ENCODE data around the gene DEDD. TPM values are rescaled to one million over a fixed set of nuclear protein-coding genes. Genes with fewer than 3 reads are reported as not detected.

DEDD gene
- total RNA-seq, 6 donors from 2014 or later: 26.7 to 45.1 (median 35.1) TPM

DNA sequence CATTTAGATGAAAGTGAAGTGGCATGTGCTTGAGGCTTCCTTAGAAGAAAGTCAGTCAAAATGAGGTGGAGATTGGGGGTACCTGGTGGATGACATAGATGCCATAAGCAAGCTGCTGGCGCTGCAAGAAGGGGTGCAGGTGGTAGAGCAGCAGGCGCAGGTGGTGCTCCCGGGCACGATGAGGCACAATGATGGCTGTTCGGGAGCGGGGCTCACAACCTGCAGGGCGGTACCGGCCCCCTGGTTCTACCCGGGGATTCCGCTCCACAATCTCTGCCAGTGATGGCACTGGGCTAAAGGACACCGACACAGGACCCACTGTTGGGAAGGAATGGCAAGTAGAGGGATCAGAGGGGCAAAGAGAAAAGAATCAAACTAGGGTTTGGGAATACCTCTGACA is 42.4 kb upstream of the DEDD start:
- Histone ChIP-seq H3K27ac (no peak overlapping the region), H3K27me3 (no peaks in the 10 kb centered on the region), H3K4me3 (no peak overlapping the region), H3K4me1 (peaks cover 19 to 29% (median 24%) of the 10 kb centered on the region in 4 donors), H3K9me3 (no peaks in the 10 kb centered on the region), H3K36me3 (peaks cover 22 to 60% (median 45%) of the 10 kb centered on the region in 4 donors)
- 94 to 99% methylated on average over 10 to 11 of the region's 11 CpGs for WGBS, 2 donors
- DNase-seq (no peak), ATAC-seq (ENCODE audit: low FRiP score in 2 of 2) (no peak)
- TF ChIP-seq POLR2A (IDR thresholded peaks at IDR 0.05): no peak
- TF ChIP-seq, protein P1, sequence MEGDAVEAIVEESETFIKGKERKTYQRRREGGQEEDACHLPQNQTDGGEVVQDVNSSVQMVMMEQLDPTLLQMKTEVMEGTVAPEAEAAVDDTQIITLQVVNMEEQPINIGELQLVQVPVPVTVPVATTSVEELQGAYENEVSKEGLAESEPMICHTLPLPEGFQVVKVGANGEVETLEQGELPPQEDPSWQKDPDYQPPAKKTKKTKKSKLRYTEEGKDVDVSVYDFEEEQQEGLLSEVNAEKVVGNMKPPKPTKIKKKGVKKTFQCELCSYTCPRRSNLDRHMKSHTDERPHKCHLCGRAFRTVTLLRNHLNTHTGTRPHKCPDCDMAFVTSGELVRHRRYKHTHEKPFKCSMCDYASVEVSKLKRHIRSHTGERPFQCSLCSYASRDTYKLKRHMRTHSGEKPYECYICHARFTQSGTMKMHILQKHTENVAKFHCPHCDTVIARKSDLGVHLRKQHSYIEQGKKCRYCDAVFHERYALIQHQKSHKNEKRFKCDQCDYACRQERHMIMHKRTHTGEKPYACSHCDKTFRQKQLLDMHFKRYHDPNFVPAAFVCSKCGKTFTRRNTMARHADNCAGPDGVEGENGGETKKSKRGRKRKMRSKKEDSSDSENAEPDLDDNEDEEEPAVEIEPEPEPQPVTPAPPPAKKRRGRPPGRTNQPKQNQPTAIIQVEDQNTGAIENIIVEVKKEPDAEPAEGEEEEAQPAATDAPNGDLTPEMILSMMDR (IDR thresholded peaks at IDR 0.05): no peak
- TF ChIP-seq EP300 (IDR thresholded peaks at IDR 0.05): no peak
- TF ChIP-seq POLR2AphosphoS5 (IDR thresholded peaks at IDR 0.05): no peak

DNA sequence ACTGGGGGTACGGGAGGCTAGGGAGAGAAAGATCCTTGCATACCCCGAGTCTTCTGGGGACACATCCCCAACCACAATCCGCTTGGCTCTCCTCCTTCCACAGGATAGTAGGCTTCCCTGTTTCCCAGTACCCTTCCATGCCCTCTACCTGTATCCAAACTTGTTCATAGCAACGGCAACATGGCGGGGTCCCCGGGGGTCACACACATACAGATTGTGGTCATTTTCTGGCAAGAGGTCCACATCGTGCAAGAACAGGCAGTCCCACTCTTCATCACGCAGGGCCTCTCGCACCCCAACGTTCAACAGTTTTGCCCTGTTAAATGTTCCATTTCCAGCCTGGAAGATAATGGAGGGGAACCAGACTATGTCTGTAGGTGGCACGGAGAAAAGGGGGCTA is 41.2 kb upstream of the DEDD start:
- WGBS, 2 donors: 94 to 97% methylated on average over 11 of the region's 11 CpGs
- ATAC-seq (ENCODE audit: low FRiP score in 2 of 2): no peak

DNA sequence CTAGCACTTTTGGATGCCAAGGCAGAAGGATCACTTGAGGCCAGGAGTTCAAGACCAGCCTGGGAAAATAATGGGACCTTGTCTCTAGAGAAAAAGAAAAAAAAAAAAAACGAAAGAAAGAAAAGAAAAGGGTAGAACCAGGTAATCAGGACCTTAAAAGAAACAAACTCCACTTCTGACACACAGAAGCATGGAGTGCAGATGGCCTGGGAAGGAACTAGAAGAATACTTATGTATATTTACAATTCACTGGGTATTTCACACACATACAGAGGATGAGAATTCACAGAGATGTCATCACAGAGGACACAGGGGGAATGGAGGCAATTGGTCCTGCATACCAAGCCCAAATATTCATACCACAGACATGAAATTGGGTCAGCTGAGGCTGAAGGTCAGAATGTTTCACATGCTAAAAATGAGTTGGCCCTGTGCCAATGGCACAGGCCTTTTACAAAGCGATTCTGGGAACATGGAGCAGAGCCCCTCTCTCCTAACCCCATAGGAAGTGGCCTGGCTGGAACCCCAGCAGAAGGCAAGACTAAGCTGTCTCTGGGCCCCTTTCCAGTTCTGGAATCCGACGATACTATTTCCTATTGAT is 40.4 kb upstream of the DEDD start:
- DNase-seq (no peak), ATAC-seq (ENCODE audit: low FRiP score in 2 of 2) (no peak)
- TF ChIP-seq POLR2A (IDR thresholded peaks at IDR 0.05): no peak
- TF ChIP-seq POLR2AphosphoS5 (IDR thresholded peaks at IDR 0.05): no peak
- TF ChIP-seq EP300 (IDR thresholded peaks at IDR 0.05): no peak
- TF ChIP-seq, protein P1 (IDR thresholded peaks at IDR 0.05): no peak
- whole genome bisulfite sequencing, 2 donors: 63 to 65% methylated on average over 4 of the region's 4 CpGs
- Histone ChIP-seq H3K9me3 (no peaks in the 10 kb centered on the region), H3K4me3 (no peak overlapping the region), H3K4me1 (peaks cover 17 to 26% (median 22%) of the 10 kb centered on the region in 4 donors), H3K27ac (peak overlapping the region in 3 of 4 donors; percentile 41 to 62 (median 52)), H3K36me3 (peaks cover 22 to 72% (median 53%) of the 10 kb centered on the region in 4 donors), H3K27me3 (no peaks in the 10 kb centered on the region)

More for the DNA sequence above, 41.2 kb upstream of the DEDD start:
- peaks cover 19 to 29% (median 24%) of the 10 kb centered on the region in 4 donors for H3K4me1 ChIP-seq
- DNase-seq: no peak
- no peak overlapping the region for H3K4me3 ChIP-seq
- no peaks in the 10 kb centered on the region for H3K9me3 ChIP-seq
- no peaks in the 10 kb centered on the region for H3K27me3 ChIP-seq
- peak overlapping the region; percentile 4 to 62 (median 46) for H3K27ac ChIP-seq
- TF ChIP-seq, protein P1 (IDR thresholded peaks at IDR 0.05): no peak
- TF ChIP-seq POLR2A (IDR thresholded peaks at IDR 0.05): no peak
- no peak for TF ChIP-seq POLR2AphosphoS5 (IDR thresholded peaks at IDR 0.05)
- TF ChIP-seq EP300 (IDR thresholded peaks at IDR 0.05): no peak
- peaks cover 22 to 71% (median 53%) of the 10 kb centered on the region in 4 donors for H3K36me3 ChIP-seq

DNA sequence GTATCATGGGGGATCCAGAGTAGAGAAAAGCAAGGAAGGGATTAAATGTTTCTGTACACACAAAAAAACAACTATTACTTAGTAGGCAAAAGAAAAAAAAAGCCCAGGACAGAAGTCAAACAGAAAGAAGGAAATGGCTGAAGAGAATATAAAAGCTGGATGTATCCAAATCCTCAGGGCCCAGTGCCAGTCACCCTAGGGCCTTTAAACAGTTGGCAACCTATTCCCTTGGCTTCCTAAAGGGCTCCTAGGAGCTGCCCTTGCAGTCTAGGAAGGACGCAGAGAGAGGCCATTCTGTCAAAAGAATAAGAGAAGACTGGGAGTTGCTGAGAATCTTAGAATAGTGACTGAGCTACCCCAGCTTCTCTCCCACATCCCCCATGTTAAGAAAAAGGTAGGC is 39.9 kb upstream of the DEDD start:
- Histone ChIP-seq H3K9me3 (no peaks in the 10 kb centered on the region), H3K4me3 (no peak overlapping the region), H3K27me3 (no peaks in the 10 kb centered on the region), H3K4me1 (peaks cover 18 to 27% (median 19%) of the 10 kb centered on the region in 4 donors), H3K36me3 (peaks cover 22 to 72% (median 53%) of the 10 kb centered on the region in 4 donors), H3K27ac (peak overlapping the region in 3 of 4 donors; percentile 1 to 62 (median 52))
- TF ChIP-seq POLR2A (IDR thresholded peaks at IDR 0.05) (no peak), EP300 (IDR thresholded peaks at IDR 0.05) (no peak), POLR2AphosphoS5 (IDR thresholded peaks at IDR 0.05) (no peak)
- TF ChIP-seq, protein P1 (IDR thresholded peaks at IDR 0.05): no peak
- DNase-seq (no peak), ATAC-seq (ENCODE audit: low FRiP score in 2 of 2) (no peak)
- WGBS, 2 donors: 83 to 89% methylated on average over 1 of the region's 1 CpG

DNA sequence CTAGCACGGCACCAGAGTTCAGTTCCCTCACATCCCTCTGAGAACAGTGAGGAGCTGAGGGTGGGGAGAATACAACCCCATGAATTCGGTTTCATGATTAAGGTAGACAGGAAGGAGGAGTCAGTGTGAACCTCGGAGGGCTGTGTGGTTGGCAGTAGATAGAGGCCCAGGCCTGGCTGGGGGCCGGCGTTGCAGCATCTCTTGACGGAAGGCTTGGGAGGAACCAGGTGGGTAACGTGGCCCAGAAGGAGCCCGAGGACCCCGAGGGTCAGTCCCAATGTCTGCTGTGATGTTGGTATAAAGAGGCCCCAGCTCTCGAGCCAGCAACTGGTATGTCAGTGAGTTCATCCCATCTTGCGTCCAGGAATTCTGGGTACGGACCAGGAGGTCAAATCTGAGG is 39.2 kb upstream of the DEDD start:
- Histone ChIP-seq H3K27ac (peak overlapping the region in 3 of 4 donors; percentile 1 to 62 (median 52)), H3K4me1 (peaks cover 23 to 32% (median 25%) of the 10 kb centered on the region in 4 donors), H3K4me3 (no peak overlapping the region), H3K36me3 (peaks cover 22 to 72% (median 53%) of the 10 kb centered on the region in 4 donors), H3K9me3 (no peaks in the 10 kb centered on the region), H3K27me3 (no peaks in the 10 kb centered on the region)
- ATAC-seq (ENCODE audit: low FRiP score in 2 of 2) (no peak), DNase-seq (no peak)
- WGBS, 2 donors: 87 to 91% methylated on average over 10 to 12 of the region's 12 CpGs
- TF ChIP-seq, protein P1 (IDR thresholded peaks at IDR 0.05): no peak
- TF ChIP-seq POLR2A (IDR thresholded peaks at IDR 0.05) (no peak), POLR2AphosphoS5 (IDR thresholded peaks at IDR 0.05) (no peak), EP300 (IDR thresholded peaks at IDR 0.05) (no peak)
